Calu3 (cell line): Measurements from ENCODE around the gene DMRTC2. TPM values are rescaled to one million over a fixed set of nuclear protein-coding genes. Genes with fewer than 3 reads are reported as not detected.

Source experiments
- BruUV-seq: library from RNA; stranded (reverse); fragments of 400-500 nt; replicated peaks from 2 replicates; lab custom pipeline; 2021; lab: Mats Ljungman, UMichigan
- CTCF ChIA-PET: fragments of 300-600 bp; sonication (Branson Sonifier 250); formaldehyde crosslinking; loops from one replicate; lab custom pipeline; 2022; ENCODE audit warnings: antibody characterized with exemption; lab: Charles Lee
- DNase-seq: peaks from one replicate; pipeline ENCODE4 v3.0.0; 2022
- H3K27ac Mint-ChIP-seq: one replicate; pipeline ENCODE4 v1.8.0; 2022; ENCODE audit warnings: mixed read lengths; ENCODE audit not compliant: unreplicated experiment
- H3K27me3 Mint-ChIP-seq: one replicate; pipeline ENCODE4 v1.8.0; 2022; ENCODE audit warnings: mixed read lengths; ENCODE audit not compliant: unreplicated experiment
- H3K36me3 Mint-ChIP-seq: one replicate; pipeline ENCODE4 v1.8.0; 2022; ENCODE audit warnings: mild to moderate bottlenecking, moderate library complexity, mixed read lengths; ENCODE audit not compliant: insufficient read depth, unreplicated experiment
- H3K4me1 Mint-ChIP-seq: one replicate; pipeline ENCODE4 v1.8.0; 2022; ENCODE audit warnings: mild to moderate bottlenecking, low read depth, mixed read lengths; ENCODE audit not compliant: unreplicated experiment
- H3K4me3 Mint-ChIP-seq: one replicate; pipeline ENCODE4 v1.8.0; 2022; ENCODE audit warnings: mild to moderate bottlenecking, low read depth, moderate library complexity, mixed read lengths; ENCODE audit not compliant: unreplicated experiment
- H3K9me3 Mint-ChIP-seq: one replicate; pipeline ENCODE4 v1.8.0; 2022; ENCODE audit warnings: low read depth, mixed read lengths; ENCODE audit not compliant: unreplicated experiment
- CTCF ChIP-seq: fragments of 200-600 bp; IDR thresholded peaks from one replicate; pipeline ENCODE4 v1.8.0; 2022; ENCODE audit warnings: antibody characterized with exemption; ENCODE audit not compliant: unreplicated experiment
- intact Hi-C: fragments of 100-400 bp; cut with micrococcal nuclease; formaldehyde crosslinking; loops from one replicate; pipeline ENCODE4 v1.10.0; 2022; ENCODE audit not compliant: unreplicated experiment
- total RNA-seq: library from RNA; stranded (reverse); gene quantifications from 2 replicates; pipeline ENCODE4 v1.2.3, GENCODE V29; 2022

Gene DMRTC2
- total RNA-seq, 1 experiment from 2014 or later, result not detected

- CTCF ChIA-PET, result no interaction called here
- H3K4me1 Mint-ChIP-seq, result peaks cover 6% of the 10 kb centered on the region
- intact Hi-C loops, result no loop called here
- no peaks in the 10 kb centered on the region for H3K36me3 Mint-ChIP-seq
- BruUV-seq, result no TSS peak
- no peak for DNase-seq
- H3K9me3 Mint-ChIP-seq, result peaks cover 4% of the 10 kb centered on the region
- H3K27me3 Mint-ChIP-seq, result peaks cover 73% of the 10 kb centered on the region
- no peak for TF ChIP-seq CTCF
- no peak within 1 kb of the TSS for H3K27ac Mint-ChIP-seq
- no peak within 1 kb of the TSS for H3K4me3 Mint-ChIP-seq
Measured at GRCh38 chr19:41844601-41845000, 241 bp upstream of the DMRTC2 start, which contains the start of gene LYPD4. Gene LYPD4, minus strand, starts transcription at chr19:41844683. Its CDS starts 5,398 bp downstream, at chr19:41839285.

GRCh38 chr19:41845051-41845590 lies 279 bp downstream of the DMRTC2 start:
- BruUV-seq, result no TSS peak
- Mint-ChIP-seq H3K27ac (no peak overlapping the region), H3K4me1 (peaks cover 6% of the 10 kb centered on the region), H3K4me3 (no peak overlapping the region), H3K36me3 (no peaks in the 10 kb centered on the region), H3K27me3 (peaks cover 73% of the 10 kb centered on the region), H3K9me3 (peaks cover 4% of the 10 kb centered on the region)
- DNase-seq, result no peak
- intact Hi-C loops, result no loop called here
- TF ChIP-seq CTCF, result no peak
- CTCF ChIA-PET, result no interaction called here

GRCh38 chr19:41847351-41848105 lies 2.7 kb downstream of the DMRTC2 start:
- H3K9me3 Mint-ChIP-seq, result peaks cover 4% of the 10 kb centered on the region
- no peaks in the 10 kb centered on the region for H3K36me3 Mint-ChIP-seq
- H3K4me1 Mint-ChIP-seq, result peaks cover 6% of the 10 kb centered on the region
- H3K4me3 Mint-ChIP-seq, result no peak overlapping the region
- CTCF ChIA-PET, result interaction anchor here (1.4 kb wide), 1 partner anchor 12 kb away, joined by 3 read pairs; no protein-coding TSS in a partner anchor
- BruUV-seq, result no TSS peak
- H3K27ac Mint-ChIP-seq, result no peak overlapping the region
- H3K27me3 Mint-ChIP-seq, result peaks cover 83% of the 10 kb centered on the region
- no peak for DNase-seq
- intact Hi-C loops, result no loop called here
- no peak for TF ChIP-seq CTCF

GRCh38 chr19:41848666-41849065 lies 3.8 kb downstream of the DMRTC2 start:
- H3K4me1 Mint-ChIP-seq, result peaks cover under 1% of the 10 kb centered on the region
- H3K27me3 Mint-ChIP-seq, result peaks cover 88% of the 10 kb centered on the region
- no peak overlapping the region for H3K27ac Mint-ChIP-seq
- CTCF ChIA-PET, result interaction anchor here (0.6 kb wide), 1 partner anchor 328 kb away, joined by 3 read pairs; no protein-coding TSS in a partner anchor
- BruUV-seq, result no TSS peak
- no peaks in the 10 kb centered on the region for H3K36me3 Mint-ChIP-seq
- H3K9me3 Mint-ChIP-seq, result peaks cover 4% of the 10 kb centered on the region
- no peak overlapping the region for H3K4me3 Mint-ChIP-seq
- DNase-seq, result no peak
- intact Hi-C loops, result no loop called here
- TF ChIP-seq CTCF, result no peak
